Hematopoietic multipotent progenitor cell treated with erythropoietin and hydrocortisone succinate and interleukin-3 and kit ligand, for 4 days (in vitro differentiated cells): Measurements from ENCODE around the gene RSF1.
A peak's percentile ranks its signal among the peaks of the same experiment; 100 is the strongest.
"Not testable (repeated sequence)": the region's sequence is repeated elsewhere in the genome, so short reads cannot be mapped to it uniquely, and the experiment has no call there.

Experiments
- DNase-seq: peaks from one replicate; pipeline ENCODE4 v3.0.0-alpha.2; 2015

Gene RSF1, protein sequence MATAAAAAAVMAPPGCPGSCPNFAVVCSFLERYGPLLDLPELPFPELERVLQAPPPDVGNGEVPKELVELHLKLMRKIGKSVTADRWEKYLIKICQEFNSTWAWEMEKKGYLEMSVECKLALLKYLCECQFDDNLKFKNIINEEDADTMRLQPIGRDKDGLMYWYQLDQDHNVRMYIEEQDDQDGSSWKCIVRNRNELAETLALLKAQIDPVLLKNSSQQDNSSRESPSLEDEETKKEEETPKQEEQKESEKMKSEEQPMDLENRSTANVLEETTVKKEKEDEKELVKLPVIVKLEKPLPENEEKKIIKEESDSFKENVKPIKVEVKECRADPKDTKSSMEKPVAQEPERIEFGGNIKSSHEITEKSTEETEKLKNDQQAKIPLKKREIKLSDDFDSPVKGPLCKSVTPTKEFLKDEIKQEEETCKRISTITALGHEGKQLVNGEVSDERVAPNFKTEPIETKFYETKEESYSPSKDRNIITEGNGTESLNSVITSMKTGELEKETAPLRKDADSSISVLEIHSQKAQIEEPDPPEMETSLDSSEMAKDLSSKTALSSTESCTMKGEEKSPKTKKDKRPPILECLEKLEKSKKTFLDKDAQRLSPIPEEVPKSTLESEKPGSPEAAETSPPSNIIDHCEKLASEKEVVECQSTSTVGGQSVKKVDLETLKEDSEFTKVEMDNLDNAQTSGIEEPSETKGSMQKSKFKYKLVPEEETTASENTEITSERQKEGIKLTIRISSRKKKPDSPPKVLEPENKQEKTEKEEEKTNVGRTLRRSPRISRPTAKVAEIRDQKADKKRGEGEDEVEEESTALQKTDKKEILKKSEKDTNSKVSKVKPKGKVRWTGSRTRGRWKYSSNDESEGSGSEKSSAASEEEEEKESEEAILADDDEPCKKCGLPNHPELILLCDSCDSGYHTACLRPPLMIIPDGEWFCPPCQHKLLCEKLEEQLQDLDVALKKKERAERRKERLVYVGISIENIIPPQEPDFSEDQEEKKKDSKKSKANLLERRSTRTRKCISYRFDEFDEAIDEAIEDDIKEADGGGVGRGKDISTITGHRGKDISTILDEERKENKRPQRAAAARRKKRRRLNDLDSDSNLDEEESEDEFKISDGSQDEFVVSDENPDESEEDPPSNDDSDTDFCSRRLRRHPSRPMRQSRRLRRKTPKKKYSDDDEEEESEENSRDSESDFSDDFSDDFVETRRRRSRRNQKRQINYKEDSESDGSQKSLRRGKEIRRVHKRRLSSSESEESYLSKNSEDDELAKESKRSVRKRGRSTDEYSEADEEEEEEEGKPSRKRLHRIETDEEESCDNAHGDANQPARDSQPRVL (N-terminal part only)

DNA sequence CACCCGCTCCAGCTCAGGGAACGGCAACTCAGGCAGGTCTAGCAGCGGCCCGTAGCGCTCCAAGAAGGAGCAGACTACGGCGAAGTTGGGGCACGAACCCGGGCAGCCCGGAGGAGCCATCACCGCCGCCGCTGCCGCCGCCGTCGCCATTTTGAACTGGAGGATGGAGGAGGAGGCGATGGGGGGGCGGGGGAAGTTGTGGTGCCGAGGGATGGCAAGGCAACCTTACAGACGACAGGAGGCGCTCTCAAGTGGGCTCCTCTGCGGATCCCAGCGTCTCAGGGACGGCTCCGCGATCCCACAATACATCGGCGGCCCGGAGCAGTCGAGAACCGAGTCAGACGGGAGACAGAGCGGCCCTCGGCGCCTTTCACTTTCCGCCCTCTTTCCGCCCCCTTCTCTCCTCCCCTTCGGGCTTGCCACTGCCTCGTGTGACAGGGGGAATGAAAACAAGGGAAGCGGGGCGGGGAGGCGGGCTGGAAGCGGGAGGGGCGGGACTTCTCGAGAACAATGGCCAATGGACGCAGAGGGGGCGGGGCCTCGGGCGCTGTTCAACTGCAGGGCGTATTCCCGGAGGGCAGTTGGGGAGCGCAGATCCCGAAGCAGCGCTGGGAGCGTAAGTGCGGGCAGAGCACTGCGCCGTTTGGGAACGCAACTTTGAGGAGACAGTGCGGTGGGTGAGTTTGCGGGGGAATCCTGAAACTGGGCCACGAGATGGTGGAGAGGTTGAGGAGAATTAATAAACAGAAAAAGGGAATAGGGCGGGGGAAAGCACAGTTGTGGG lies at the start of gene RSF1, which contains the start of gene AAMDC:
TSS of gene RSF1 (minus strand) at position 158 of the 784 bp plus-strand sequence. CDS start at position 150, 8 bp downstream.
TSS of gene AAMDC (plus strand) at position 580 of the 784 bp plus-strand sequence. CDS start 21,353 bp downstream, outside the sequence.
- DNase-seq, result peak; percentile 99

DNA sequence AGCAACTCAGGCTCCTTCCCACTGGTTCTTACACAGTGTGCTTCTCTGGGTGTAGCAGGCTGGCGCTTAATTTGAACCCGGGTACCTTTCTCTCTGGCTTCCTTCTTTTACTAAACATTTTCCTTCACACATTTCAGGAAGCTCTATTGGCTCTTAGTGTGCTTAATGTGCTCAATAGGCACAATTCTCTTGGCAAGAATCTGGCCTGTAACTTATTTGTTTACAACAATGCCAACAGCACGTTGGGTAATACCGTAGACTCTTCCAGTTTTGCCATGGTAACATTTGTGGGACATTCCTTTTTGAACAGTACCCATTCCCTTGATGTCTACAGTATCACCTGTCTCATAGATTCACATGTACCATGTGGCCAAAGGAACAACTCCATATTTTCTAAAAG lies 48.2 kb upstream of the RSF1 start:
- DNase-seq, result no peak

DNA sequence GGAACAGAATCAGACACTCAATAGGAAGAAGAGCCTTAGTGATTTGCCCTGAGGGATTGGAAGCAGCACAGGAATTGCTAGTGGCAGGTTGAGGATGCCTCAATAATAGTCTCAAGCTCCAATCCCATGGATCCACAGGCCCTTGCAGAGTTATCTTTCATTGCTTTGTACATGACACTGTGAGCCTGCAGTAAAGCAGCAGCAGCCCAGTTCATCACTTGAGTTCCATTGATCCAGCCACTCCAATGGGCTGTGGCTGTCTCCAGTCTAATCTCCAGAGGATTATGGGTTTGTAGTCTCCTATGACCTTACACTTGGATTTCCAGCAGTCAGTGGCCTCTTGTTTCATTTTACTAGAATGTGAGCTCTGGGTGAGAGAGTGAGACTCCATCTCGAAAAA lies 45.8 kb upstream of the RSF1 start:
- DNase-seq, result no peak

DNA sequence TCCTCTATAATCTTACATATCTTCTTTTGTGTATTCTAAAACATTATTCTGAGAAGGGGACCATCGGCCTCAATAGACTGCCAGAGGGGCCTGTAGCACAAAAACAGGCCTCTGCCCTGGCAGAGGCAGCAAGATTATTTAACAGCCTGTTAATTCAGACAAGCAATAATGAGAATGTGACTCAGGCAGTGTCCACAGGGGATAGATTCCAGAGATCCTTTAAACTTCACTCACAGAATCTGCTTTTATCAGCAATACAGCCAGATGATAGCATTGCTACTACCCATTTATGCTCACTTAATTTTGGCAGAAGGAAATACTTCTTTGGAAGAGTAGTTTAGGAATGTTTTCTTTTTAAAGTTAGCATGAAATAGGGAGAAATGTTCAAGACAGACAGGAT lies 45.3 kb upstream of the RSF1 start:
- DNase-seq, result no peak

DNA sequence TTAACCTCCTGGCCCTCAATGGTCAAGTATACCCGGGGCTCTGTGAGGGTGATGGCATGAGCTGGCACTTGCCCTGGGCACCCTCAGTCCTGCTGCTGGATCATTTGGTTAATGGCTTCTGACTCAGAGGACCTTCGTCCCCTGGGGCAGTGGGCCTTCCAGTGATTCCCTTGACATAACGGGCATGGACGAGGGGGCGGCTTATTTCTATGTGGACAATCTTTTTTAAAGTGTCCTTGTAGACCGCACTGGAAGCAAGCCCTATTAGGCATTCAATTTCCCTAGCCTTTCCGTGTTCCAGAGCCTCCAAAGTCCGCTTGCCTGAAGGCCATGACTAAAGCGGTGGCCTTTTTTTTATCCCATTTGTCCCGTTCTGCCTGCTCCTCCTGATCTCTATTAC lies 40.9 kb upstream of the RSF1 start:
- DNase-seq, result not testable (repeated sequence)

DNA sequence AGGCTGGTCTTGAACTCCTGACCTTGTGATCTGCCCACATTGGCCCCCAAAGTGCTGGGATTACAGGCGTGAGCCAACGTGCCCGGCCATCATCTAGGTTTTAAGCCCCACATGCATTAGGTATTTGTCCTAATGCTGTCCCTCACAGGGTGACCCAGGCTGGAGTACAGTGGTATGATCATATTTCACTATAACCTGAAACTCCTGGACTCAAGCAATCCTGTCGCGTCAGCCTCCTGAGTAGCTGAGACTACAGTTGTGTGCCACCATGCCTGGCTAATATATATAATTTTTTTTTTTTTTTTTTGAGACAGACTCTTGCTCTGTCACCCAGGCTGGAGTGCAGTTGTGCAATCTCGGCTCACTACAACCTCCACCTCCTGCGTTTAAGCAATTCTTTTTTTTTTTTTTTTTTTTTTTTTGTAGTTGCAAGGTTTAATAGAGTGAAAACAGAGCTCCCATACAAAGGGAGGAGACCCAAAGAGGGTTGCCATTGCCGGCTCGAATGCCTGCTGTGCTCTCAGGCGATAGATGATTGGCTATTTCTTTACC lies 37.5 kb upstream of the RSF1 start:
- not testable (repeated sequence) for DNase-seq

DNA sequence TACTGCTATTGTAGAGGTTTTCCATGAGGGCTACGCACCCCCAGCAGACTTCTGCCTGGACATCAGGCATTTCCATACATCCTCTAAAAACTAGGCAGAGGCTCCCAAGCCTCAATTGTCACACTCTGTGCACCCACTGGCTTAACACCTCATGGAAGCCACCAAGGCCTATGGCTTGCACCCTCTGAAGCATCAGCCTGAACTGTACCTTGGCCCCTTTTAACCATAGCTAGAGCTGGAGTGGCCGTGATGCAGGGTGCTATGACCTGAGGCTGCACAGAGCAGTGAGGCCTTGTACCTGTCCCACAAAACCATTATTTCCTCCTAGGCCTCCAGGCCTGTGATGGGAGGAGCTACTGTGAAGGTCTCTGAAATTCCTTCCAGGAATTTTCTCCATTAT lies 34.3 kb upstream of the RSF1 start:
- DNase-seq, result no peak

DNA sequence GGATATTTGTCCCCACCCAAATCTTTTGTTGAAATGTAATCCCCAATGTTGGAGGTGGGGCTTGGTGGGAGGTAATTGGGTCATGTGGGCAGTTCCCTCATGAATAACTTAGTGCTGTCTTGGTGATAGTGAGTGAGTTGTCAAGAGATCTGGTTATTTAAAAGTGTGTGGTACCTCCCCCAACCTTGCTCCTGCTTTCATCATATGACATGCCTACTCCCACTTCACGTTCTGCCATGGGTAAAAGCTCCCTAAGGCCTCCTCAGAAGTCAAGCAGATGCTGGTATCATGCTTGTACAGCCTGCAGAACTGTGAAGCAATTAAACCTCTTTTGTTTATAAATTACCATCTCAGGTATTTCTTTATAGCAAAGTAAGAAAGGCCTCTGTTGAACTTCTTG lies 31.0 kb upstream of the RSF1 start:
- DNase-seq, result no peak

DNA sequence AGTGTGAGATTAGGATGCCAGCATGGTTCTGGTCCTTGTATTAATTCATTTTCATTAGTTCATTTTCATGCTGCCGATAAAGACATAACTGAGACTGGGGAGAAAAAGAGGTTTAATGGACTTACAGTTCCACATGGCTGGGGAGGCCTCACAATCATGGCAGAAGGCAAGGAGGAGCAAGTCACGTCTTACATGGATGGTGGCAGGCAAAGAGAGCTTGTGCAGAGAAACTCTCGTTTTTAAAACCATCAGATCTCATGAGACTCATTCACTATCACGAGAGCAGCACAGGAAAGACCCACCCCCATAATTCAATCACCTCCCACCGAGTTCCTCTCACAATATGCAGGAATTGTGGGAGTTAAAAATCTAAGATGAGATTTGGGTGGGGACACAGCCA lies 23.2 kb upstream of the RSF1 start:
- not testable (repeated sequence) for DNase-seq

DNA sequence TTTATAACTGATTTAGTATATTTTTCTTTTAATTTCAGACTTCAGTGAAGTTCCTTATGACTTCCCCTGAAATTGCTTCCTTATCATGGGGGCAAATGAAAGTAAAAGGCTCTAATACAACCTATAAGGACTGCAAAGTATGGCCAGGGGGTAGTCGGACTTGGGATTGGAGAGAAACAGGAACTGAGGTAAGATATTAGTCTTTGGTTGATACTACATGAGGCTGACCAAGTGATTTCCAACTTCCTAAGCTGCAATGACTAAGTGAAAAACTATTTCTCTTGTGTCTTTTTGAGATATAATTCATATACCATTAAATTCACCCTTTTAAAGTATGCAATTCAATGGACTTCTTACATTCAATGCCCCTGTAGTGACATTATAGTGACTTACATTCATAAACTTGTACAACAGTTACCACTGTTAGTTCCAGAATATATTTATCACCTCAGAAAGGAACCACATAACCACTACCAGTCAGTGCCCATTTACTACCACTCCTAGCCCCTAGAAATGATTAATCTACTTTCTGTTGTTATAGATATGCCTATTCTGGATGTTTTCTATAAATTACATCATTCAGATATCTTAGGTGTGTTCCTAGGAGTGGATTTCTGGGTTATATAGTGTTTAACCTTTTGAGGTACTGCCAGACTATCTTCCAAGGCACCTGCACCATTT lies 22.1 kb upstream of the RSF1 start:
- peak; percentile 61 for DNase-seq

DNA sequence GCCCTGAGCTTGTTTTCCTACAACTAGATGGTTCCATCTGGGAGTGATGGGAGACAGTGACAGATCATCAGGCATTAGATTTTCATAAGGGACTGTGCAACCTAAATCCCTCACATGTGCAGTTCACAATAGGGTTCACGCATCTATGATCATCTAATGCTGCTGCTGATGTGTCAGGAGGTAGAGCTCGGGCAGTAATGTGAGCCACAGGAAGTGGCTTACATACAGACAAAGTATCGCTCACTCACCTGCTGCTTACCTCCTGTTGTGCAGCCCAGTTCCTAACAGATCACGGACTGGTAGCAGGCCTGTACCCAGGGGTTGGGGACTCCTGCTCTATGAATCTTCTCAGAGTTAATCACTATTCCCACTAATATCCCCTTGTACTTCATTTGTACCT lies 12.8 kb upstream of the RSF1 start:
- no peak for DNase-seq

DNA sequence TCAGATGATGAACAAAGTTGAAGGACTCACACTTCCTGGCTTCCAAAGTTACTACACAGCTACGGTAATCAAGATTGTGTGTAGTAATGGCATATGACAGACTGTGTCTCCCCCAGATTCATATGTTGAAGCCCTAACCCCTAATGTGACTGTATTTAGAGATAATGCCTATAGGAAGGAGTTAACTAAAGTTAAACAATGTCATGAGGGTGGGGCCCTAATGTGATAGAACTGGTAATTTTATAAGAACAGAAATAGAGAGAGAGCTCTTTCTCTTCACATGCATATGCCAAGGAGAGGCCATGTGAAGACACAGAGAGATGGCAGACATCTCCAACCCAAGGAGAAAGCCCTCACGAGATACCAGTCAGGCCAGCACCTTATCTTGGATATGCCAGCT lies 8.4 kb upstream of the RSF1 start:
- peak; percentile 45 for DNase-seq

DNA sequence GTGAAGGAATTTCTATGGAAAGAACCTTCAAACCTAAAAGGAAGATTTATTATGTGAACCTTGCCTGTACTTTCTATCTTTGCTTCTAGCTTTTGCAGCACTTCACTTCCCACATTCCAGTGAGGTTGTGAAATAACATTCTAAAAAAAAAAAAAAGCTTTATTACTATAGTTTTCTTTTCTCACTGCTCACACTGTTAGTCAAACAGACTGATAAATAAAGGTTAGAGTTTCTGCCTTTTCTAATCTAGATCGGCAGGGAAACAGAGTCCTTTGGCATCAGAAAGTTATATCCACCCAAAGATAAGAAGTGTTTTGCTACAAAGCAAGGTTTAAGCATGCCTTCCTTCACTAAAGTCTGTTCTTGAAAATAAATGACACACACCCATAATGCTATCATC lies 3.3 kb upstream of the RSF1 start:
- peak; percentile 28 for DNase-seq

DNA sequence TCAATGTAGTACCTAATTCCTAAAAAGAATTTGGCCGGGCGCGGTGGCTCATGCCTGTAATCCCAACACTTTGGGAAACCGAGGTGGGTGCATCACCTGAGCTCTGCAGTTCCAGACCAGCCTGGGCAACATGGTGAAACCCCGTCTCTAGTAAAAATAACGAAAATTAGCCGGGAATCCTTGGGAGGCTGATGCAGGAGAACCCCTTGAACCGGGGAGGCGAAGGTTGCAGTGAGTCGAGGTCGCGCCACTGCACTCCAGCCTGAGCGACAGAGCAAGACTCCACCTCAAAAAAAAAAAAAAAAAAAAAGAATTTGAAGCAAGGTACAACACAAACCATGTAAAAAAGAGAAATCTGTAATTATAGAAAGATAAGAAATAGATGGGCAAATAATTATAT lies 1.6 kb upstream of the RSF1 start:
- DNase-seq, result not testable (repeated sequence)

DNA sequence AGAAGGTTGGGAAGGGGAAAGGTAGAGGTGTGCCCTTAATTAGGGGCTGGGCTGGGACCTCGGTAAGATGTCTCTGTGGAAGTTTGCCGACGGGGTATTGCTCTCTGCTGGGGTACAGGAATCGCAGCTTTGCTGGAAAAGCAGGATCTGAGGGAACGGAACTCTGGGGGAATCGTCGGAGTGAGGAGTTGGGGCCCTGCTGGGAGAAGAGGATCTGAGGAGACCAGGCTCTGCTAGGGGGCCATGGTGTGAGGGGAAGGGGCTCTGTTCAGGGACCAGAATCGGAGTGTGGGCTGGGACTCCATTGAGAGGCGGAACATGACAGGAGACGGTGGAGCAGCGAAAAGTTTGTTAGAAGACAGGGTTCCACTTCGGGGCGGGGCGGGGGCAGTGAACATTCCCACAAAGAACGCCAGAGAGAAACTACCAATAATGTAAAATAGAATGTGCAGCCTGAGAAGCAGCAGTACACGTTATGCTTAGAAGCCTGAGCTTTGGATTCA lies 878 bp upstream of the RSF1 start:
- DNase-seq, result peak; percentile 35

DNA sequence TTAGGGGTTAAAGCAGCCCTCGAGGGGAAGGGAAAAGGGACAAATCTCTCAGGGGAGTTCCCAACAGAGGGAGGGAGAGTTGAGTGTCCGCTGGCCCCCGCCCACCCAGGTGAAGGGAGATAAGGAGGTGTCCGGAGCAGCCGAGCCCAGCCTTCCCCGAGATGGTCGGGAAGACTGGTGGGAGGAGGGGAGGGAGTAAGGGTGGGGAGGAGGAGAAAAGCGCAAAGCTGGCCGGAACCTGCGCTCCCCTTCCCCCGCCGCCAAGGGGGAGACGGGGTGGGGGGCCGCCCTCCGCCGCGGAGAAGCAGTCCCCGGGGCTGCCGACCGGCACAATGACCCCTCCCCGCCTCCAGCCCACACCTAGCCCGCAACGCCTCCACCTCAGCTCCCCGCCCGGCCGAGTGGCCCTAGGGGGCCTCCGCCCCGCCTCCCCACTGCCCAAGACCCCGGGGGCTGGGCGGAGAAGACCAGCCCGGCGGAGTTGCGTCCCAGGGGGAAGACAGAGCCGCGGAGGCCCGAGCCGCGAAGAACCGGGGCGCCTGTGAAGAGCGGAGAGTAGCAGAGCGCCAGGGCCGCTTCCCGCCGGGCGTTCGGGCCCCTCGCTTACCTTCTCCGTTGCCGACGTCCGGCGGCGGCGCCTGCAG lies 479 bp downstream of the RSF1 start:
- DNase-seq, result peak; percentile 64

DNA sequence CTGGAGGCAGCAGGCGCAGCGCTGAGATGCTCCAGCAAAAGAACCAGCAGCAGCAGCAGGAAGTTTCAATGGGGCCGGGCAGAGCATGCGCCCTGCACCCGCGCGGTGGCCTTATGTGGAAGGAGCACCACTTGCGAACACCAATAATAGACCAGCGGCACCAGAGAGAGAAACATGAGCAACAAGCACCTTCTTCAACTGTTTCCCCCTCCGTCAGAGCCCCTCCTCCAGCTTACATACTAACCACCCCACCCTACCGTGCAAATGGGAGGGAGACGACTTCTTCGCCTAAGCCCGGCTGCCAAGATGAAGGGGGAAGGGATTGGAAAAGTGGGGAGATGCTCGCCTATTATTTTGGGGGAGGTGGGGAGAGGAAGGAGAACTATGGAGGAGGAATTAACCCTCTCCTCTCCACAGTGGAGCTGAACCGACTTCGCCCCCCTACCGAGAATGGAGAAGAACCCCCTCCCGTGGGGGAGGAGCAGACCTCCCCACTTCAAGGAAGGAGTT lies 1.1 kb downstream of the RSF1 start:
- peak; percentile 95 for DNase-seq

DNA sequence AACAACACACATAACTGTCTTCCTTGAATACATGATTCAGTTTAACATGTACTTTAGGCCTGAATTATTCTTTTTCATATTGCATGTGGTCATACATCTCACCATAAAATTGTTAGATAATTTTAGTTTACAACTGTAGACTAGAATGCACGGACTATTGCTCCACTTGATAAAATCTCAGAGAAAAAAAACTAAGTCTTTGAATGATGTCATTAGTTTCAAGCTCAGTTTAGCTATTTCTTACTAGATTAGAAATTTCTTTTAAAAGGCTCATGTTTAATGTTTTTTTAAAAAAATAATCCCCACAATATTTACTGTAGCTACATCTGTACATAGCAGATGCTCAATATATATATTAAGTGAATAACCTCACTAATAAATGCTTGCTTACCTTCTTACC lies 5.1 kb downstream of the RSF1 start:
- no peak for DNase-seq

DNA sequence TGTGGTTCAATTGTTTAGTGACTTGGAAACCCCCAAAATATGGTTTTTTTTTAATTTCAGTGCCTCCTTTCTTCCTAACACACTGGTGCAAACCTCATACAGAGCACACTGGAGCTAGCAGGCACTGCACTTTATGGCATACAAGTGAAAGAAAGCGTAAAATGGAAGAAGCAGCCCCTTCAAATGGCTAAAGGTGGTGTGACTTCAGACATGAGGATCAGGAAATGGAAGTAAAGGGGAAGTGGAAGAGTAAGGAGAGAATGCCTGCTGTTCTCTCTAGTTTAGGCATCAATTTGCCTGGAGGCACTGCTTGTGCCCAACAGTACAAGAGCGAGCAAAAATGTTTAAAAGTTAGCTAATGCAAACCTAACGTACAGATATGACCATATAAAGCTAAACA lies 5.7 kb downstream of the RSF1 start:
- no peak for DNase-seq

DNA sequence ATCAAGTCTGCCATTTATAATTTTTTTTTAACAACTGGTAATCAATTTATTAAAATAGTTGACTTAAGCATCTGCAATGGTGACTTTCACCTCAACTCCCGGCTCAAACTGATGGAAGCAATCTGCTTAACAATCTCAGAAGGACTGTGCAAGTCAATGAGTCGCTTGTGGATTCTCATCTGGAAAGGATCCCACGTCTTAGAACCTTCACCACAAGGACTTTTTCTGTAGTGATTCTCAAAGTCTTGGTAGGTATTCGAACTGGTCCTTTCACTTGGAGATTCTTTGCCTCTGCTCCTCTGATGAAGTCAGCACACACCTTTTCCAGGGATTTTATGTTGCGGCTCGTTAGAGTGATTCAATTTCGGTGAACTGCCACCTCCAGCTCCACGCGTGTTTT lies 7.3 kb downstream of the RSF1 start:
- no peak for DNase-seq
